Measurements from ENCODE around the gene TMEM259. TPM values are rescaled to one million over a fixed set of nuclear protein-coding genes. Genes with fewer than 3 reads are reported as not detected.
A peak's percentile ranks its signal among the peaks of the same experiment; 100 is the strongest.

The TMEM259 gene
- total and polyA plus RNA-seq, 2 of the 13 experiments (the other 11 are each of a cell fraction or from before 2014, with no cell fraction given): 64.7 to 164 TPM

- in situ Hi-C loops (cut with HindIII; ENCODE audit: extremely low pct_ligation_motif_present, low pct_unique_long_range_greater_than_20kb): no loop called here
- Histone ChIP-seq H4K20me1 (ENCODE audit: insufficient read depth, low read length) (no peaks in the 10 kb centered on the region), H3K9me3 (ENCODE audit: low read length) (no peaks in the 10 kb centered on the region), H3K9ac (ENCODE audit: insufficient read depth, low read depth, low read length) (peak overlapping the region; percentile 58), H3K79me2 (ENCODE audit: insufficient read depth, low read length) (no peaks in the 10 kb centered on the region), H3K27ac (ENCODE audit: extremely low read length, insufficient read depth, low read length) (peak overlapping the region; percentile 23), H3K4me2 (ENCODE audit: low read depth, low read length) (peak overlapping the region; percentile 98), H3K4me1 (ENCODE audit: insufficient read depth, low read length) (peaks cover 30% of the 10 kb centered on the region), H3K27me3 (ENCODE audit: control insufficient read depth in 1 of 2, insufficient read depth in 2 of 2, low read length in 2 of 2) (no peaks in the 10 kb centered on the region), H3K4me3 (replicated peaks in 1 of 3; ENCODE audit: insufficient read depth in 1 of 3, low read depth in 2 of 3, low read length in 3 of 3) (peak overlapping the region; percentile 62 to 79 (median 73)), H2AFZ (ENCODE audit: low read length) (no peak overlapping the region), H3K36me3 (replicated peaks in 1 of 2; ENCODE audit: control insufficient read depth in 1 of 2, insufficient read depth in 2 of 2, low read length in 2 of 2) (peaks cover 4 to 17% of the 10 kb centered on the region in 2 experiments; a peak in 4 of 5 replicates)
- CTCF ChIA-PET (ENCODE audit: low intra/inter-chr PET ratio, low total read pairs): no interaction called here
- POLR2A ChIA-PET: interaction anchor here (0.8 to 4.1 kb wide), 8 partner anchors 8 to 57 kb away, joined by 3 to 71 read pairs (median 4); partner anchors contain the start of gene CNN2
- DNase-seq (ENCODE audit: low spot score) (peak; percentile 87), ATAC-seq (peak; percentile 73), FAIRE-seq (peak; percentile 81)
- intact Hi-C loops (cut with micrococcal nuclease; ENCODE audit: unreplicated experiment): no loop called here
- no TSS peak for BruUV-seq (replicated peaks)
- 0% methylated on average over 8 of the region's 27 CpGs for WGBS (ENCODE audit: low lambda C conversion rate)
- TF ChIP-seq ARNT2 (CRISPR knock-in tag; IDR thresholded peaks at IDR 0.05; ENCODE audit: low read depth) (0 out of 2 replicates have a peak, but pooled peaks have one; percentile 58), CHCHD3 (CRISPR knock-in tag; IDR thresholded peaks at IDR 0.05) (0 out of 2 replicates have a peak, but pooled peaks have one; percentile 25), MEIS2 (CRISPR knock-in tag; IDR thresholded peaks at IDR 0.05) (0 out of 2 replicates have a peak, but pooled peaks have one; percentile 56), ASH2L (IDR thresholded peaks at IDR 0.05; ENCODE audit: insufficient read length, low read depth, low read length) (peak; percentile 30), NFYC (CRISPR knock-in tag; IDR thresholded peaks at IDR 0.05) (peak; percentile 98), HMG20A (CRISPR knock-in tag; IDR thresholded peaks at IDR 0.05; ENCODE audit: borderline replicate concordance) (no peak), KDM5B (CRISPR knock-in tag; IDR thresholded peaks at IDR 0.05; ENCODE audit: borderline replicate concordance) (no peak), CEBPB (IDR thresholded peaks at IDR 0.05; ENCODE audit: borderline replicate concordance, low read depth, low read length) (no peak), IRF2 (CRISPR knock-in tag; IDR thresholded peaks at IDR 0.05) (no peak)
- TF ChIP-seq, protein P1, sequence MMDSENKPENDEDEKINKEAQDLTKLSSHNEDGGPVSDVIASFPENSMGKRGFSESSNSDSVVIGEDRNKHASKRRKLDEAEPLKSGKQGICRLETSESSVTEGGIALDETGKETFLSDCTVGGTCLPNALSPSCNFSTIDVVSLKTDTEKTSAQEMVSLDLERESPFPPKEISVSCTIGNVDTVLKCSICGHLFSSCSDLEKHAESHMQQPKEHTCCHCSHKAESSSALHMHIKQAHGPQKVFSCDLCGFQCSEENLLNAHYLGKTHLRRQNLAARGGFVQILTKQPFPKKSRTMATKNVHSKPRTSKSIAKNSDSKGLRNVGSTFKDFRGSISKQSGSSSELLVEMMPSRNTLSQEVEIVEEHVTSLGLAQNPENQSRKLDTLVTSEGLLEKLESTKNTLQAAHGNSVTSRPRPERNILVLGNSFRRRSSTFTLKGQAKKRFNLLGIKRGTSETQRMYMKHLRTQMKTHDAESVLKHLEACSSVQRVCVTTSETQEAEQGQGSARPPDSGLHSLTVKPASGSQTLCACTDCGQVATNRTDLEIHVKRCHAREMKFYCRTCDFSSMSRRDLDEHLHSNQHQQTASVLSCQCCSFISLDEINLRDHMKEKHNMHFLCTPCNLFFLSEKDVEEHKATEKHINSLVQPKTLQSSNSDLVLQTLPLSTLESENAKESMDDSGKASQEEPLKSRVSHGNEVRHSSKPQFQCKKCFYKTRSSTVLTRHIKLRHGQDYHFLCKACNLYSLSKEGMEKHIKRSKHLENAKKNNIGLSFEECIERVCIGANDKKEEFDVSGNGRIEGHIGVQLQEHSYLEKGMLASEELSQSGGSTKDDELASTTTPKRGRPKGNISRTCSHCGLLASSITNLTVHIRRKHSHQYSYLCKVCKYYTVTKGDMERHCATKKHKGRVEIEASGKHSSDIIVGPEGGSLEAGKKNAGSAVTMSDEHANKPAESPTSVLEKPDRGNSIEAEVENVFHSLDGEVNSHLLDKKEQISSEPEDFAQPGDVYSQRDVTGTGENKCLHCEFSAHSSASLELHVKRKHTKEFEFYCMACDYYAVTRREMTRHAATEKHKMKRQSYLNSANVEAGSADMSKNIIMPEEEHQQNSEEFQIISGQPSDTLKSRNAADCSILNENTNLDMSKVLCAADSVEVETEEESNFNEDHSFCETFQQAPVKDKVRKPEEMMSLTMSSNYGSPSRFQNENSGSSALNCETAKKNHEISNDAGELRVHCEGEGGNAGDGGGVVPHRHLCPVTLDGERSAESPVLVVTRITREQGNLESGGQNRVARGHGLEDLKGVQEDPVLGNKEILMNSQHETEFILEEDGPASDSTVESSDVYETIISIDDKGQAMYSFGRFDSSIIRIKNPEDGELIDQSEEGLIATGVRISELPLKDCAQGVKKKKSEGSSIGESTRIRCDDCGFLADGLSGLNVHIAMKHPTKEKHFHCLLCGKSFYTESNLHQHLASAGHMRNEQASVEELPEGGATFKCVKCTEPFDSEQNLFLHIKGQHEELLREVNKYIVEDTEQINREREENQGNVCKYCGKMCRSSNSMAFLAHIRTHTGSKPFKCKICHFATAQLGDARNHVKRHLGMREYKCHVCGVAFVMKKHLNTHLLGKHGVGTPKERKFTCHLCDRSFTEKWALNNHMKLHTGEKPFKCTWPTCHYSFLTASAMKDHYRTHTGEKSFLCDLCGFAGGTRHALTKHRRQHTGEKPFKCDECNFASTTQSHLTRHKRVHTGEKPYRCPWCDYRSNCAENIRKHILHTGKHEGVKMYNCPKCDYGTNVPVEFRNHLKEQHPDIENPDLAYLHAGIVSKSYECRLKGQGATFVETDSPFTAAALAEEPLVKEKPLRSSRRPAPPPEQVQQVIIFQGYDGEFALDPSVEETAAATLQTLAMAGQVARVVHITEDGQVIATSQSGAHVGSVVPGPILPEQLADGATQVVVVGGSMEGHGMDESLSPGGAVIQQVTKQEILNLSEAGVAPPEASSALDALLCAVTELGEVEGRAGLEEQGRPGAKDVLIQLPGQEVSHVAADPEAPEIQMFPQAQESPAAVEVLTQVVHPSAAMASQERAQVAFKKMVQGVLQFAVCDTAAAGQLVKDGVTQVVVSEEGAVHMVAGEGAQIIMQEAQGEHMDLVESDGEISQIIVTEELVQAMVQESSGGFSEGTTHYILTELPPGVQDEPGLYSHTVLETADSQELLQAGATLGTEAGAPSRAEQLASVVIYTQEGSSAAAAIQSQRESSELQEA (CRISPR knock-in tag; IDR thresholded peaks at IDR 0.05; ENCODE audit: not compliant biosample characterization): no peak
- TF ChIP-seq, protein P2, sequence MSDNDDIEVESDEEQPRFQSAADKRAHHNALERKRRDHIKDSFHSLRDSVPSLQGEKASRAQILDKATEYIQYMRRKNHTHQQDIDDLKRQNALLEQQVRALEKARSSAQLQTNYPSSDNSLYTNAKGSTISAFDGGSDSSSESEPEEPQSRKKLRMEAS (IDR thresholded peaks at IDR 0.05): peak; percentile 31; the same call in 1 of the 2 replicates
- TF ChIP-seq, protein P3, sequence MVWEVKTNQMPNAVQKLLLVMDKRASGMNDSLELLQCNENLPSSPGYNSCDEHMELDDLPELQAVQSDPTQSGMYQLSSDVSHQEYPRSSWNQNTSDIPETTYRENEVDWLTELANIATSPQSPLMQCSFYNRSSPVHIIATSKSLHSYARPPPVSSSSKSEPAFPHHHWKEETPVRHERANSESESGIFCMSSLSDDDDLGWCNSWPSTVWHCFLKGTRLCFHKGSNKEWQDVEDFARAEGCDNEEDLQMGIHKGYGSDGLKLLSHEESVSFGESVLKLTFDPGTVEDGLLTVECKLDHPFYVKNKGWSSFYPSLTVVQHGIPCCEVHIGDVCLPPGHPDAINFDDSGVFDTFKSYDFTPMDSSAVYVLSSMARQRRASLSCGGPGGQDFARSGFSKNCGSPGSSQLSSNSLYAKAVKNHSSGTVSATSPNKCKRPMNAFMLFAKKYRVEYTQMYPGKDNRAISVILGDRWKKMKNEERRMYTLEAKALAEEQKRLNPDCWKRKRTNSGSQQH (CRISPR knock-in tag; IDR thresholded peaks at IDR 0.05; ENCODE audit: low read depth): no peak
Observed at GRCh38 chr19:1040476-1041271, 19.8 kb upstream of the TMEM259 start.

Measured in HepG2 (cell line).